ENCODE measurements around the gene NAA16. TPM values are rescaled to one million over a fixed set of nuclear protein-coding genes. Genes with fewer than 3 reads are reported as not detected.

The NAA16 gene
- total RNA-seq, 1 donor from 2014 or later: 11.9 TPM

- H3K4me1 ChIP-seq: no peaks in the 10 kb centered on the region
- peaks cover 0 to 11% of the 10 kb centered on the region in 2 donors for H3K9me3 ChIP-seq
- intact Hi-C loops (cut with DNase I): no loop called here
- H3K4me3 ChIP-seq: no peak overlapping the region
- DNase-seq (ENCODE audit: low spot score in 2 of 2): no peak
- no peaks in the 10 kb centered on the region for H3K27me3 ChIP-seq
- no peaks in the 10 kb centered on the region for H3K36me3 ChIP-seq
- TF ChIP-seq CTCF (IDR thresholded peaks at IDR 0.05): no peak
- H3K27ac ChIP-seq: no peak overlapping the region
These were observed 14.0 kb upstream of the NAA16 start for GRCh38 chr13:41296879-41297646.

GRCh38 chr13:41299316-41300094 is 11.6 kb upstream of the NAA16 start:
- H3K9me3 ChIP-seq: no peaks in the 10 kb centered on the region
- no peak for TF ChIP-seq CTCF (IDR thresholded peaks at IDR 0.05)
- no peaks in the 10 kb centered on the region for H3K36me3 ChIP-seq
- H3K4me1 ChIP-seq: no peaks in the 10 kb centered on the region
- H3K27ac ChIP-seq: no peak overlapping the region
- no peak overlapping the region for H3K4me3 ChIP-seq
- intact Hi-C loops (cut with DNase I): no loop called here
- no peaks in the 10 kb centered on the region for H3K27me3 ChIP-seq
- DNase-seq (ENCODE audit: low spot score in 2 of 2): no peak

GRCh38 chr13:41302743-41303142 is 8.3 kb upstream of the NAA16 start:
- TF ChIP-seq CTCF (IDR thresholded peaks at IDR 0.05): no peak
- Histone ChIP-seq H3K4me3 (no peak overlapping the region), H3K36me3 (no peaks in the 10 kb centered on the region), H3K4me1 (no peaks in the 10 kb centered on the region), H3K27me3 (no peaks in the 10 kb centered on the region), H3K9me3 (no peaks in the 10 kb centered on the region), H3K27ac (no peak overlapping the region)
- intact Hi-C loops (cut with DNase I): no loop called here
- DNase-seq (ENCODE audit: low spot score in 2 of 2): no peak

GRCh38 chr13:41304551-41304950 is 6.5 kb upstream of the NAA16 start:
- no peaks in the 10 kb centered on the region for H3K9me3 ChIP-seq
- intact Hi-C loops (cut with DNase I): no loop called here
- TF ChIP-seq CTCF (IDR thresholded peaks at IDR 0.05): no peak
- H3K27ac ChIP-seq: no peak overlapping the region
- H3K4me3 ChIP-seq: no peak overlapping the region
- H3K27me3 ChIP-seq: no peaks in the 10 kb centered on the region
- no peak for DNase-seq (ENCODE audit: low spot score in 2 of 2)
- no peaks in the 10 kb centered on the region for H3K4me1 ChIP-seq
- H3K36me3 ChIP-seq: no peaks in the 10 kb centered on the region

GRCh38 chr13:41306271-41307145 is 4.6 kb upstream of the NAA16 start:
- no peak for TF ChIP-seq CTCF (IDR thresholded peaks at IDR 0.05)
- intact Hi-C loops (cut with DNase I): no loop called here
- Histone ChIP-seq H3K4me3 (no peak overlapping the region), H3K27ac (no peak overlapping the region), H3K4me1 (no peaks in the 10 kb centered on the region), H3K36me3 (no peaks in the 10 kb centered on the region), H3K27me3 (no peaks in the 10 kb centered on the region), H3K9me3 (no peaks in the 10 kb centered on the region)
- no peak for DNase-seq (ENCODE audit: low spot score in 2 of 2)

Data from ascending aorta (tissue), 2 donors.